ENCODE measurements around the gene HSPA4. TPM values are rescaled to one million over a fixed set of nuclear protein-coding genes. Genes with fewer than 3 reads are reported as not detected.

Gene HSPA4
- total and polyA plus RNA-seq, 2 experiments from 2014 or later = 340 to 343 TPM

DNA sequence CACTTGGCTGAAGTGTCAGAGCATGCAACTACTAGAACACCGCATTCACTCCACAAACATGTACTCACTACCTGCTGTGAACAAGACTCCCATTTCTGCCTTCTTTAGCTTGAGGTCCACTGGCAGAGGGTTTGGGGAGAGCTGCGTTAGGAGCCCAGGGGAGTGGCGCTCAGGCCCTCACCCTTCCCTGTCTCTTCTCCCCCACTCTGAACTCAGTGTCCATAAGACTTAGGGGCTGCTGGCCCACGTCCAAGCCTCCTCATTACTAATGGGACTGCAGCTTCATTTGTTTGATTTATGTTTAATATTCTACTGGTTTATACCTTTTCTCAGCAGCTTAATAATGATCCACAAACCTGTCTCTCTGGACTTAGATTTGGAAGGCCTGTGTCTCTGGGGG lies 70.9 kb downstream of the HSPA4 start:
- H3K36me3 Mint-ChIP-seq (ENCODE audit: low read depth) = no peaks in the 10 kb centered on the region
- H3K9me3 Mint-ChIP-seq = no peaks in the 10 kb centered on the region; the same call in 2 of the 3 replicates
- Histone ChIP-seq H3K4me2 (no peak overlapping the region), H3K27ac (ENCODE audit: low read depth) (no peak overlapping the region), H3K4me3 (no peak overlapping the region), H3F3A (replicated peaks; ENCODE audit: low read depth) (no peaks in the 10 kb centered on the region), H3K79me2 (replicated peaks; ENCODE audit: insufficient read depth) (no peaks in the 10 kb centered on the region), H3K9me2 (ENCODE audit: insufficient read depth) (no peaks in the 10 kb centered on the region), H2AFZ (peak overlapping the region; percentile 47; the same call in 1 of the 2 replicates), H3K27me3 (ENCODE audit: insufficient read depth) (no peaks in the 10 kb centered on the region), H3K36me3 (ENCODE audit: insufficient read depth) (no peaks in the 10 kb centered on the region), H4K20me1 (replicated peaks; ENCODE audit: insufficient read depth) (no peaks in the 10 kb centered on the region), H3K4me1 (ENCODE audit: insufficient read depth) (no peaks in the 10 kb centered on the region)
- DNase-seq (ENCODE audit: low spot score) (no peak), ATAC-seq (no peak)
- H3K27me3 Mint-ChIP-seq (ENCODE audit: insufficient read depth, low read depth, poor library complexity) = no peaks in the 10 kb centered on the region
- TF ChIP-seq CREB1 (CRISPR knock-in tag; IDR thresholded peaks at IDR 0.05; ENCODE audit: low read depth) = no peak
- no peak for TF ChIP-seq NANOG (IDR thresholded peaks at IDR 0.05; ENCODE audit: borderline replicate concordance)
- TF ChIP-seq POLR2AphosphoS5 (IDR thresholded peaks at IDR 0.05; ENCODE audit: low read depth) = no peak
- no peak for TF ChIP-seq EZH2phosphoT487 (IDR thresholded peaks at IDR 0.05; ENCODE audit: unreplicated experiment)
- TF ChIP-seq, protein P1, sequence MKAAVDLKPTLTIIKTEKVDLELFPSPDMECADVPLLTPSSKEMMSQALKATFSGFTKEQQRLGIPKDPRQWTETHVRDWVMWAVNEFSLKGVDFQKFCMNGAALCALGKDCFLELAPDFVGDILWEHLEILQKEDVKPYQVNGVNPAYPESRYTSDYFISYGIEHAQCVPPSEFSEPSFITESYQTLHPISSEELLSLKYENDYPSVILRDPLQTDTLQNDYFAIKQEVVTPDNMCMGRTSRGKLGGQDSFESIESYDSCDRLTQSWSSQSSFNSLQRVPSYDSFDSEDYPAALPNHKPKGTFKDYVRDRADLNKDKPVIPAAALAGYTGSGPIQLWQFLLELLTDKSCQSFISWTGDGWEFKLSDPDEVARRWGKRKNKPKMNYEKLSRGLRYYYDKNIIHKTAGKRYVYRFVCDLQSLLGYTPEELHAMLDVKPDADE (IDR thresholded peaks at IDR 0.05) = no peak
- no peak overlapping the region for H3K27ac Mint-ChIP-seq
- H3K4me1 Mint-ChIP-seq = no peaks in the 10 kb centered on the region
- H3K4me3 Mint-ChIP-seq = no peak overlapping the region

DNA sequence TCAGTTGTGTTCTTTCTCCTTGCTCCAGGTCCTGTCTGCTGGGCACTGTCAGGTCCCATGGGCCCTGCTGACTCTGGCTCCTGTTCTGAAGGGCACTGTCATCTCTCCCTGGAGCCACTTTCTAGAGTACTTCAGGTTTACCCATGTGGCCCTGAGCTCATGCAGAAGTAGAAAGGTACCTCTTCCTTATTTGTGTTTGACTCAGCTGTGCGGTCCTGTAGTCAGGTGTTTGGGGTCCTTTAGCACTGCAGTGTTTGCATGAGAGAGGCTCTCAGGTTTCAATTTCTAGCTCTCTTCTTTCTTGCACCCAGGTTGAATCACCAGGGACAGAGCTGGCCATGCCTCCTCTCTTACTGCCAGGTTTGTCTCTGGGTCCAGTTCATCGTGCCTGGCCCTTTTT lies 71.5 kb downstream of the HSPA4 start:
- Histone ChIP-seq H2AFZ (no peak overlapping the region), H3K4me1 (ENCODE audit: insufficient read depth) (no peaks in the 10 kb centered on the region), H3K79me2 (replicated peaks; ENCODE audit: insufficient read depth) (no peaks in the 10 kb centered on the region), H3K4me3 (no peak overlapping the region), H3K36me3 (ENCODE audit: insufficient read depth) (no peaks in the 10 kb centered on the region), H4K20me1 (replicated peaks; ENCODE audit: insufficient read depth) (no peaks in the 10 kb centered on the region), H3K4me2 (no peak overlapping the region), H3K27me3 (ENCODE audit: insufficient read depth) (no peaks in the 10 kb centered on the region), H3K9me2 (ENCODE audit: insufficient read depth) (no peaks in the 10 kb centered on the region), H3F3A (replicated peaks; ENCODE audit: low read depth) (no peaks in the 10 kb centered on the region), H3K27ac (ENCODE audit: low read depth) (no peak overlapping the region)
- H3K27ac Mint-ChIP-seq = no peak overlapping the region
- ATAC-seq = no peak
- H3K4me3 Mint-ChIP-seq = no peak overlapping the region
- H3K27me3 Mint-ChIP-seq (ENCODE audit: insufficient read depth, low read depth, poor library complexity) = no peaks in the 10 kb centered on the region
- no peaks in the 10 kb centered on the region for H3K4me1 Mint-ChIP-seq
- DNase-seq (ENCODE audit: low spot score) = no peak
- H3K36me3 Mint-ChIP-seq (ENCODE audit: low read depth) = no peaks in the 10 kb centered on the region
- no peaks in the 10 kb centered on the region; the same call in 2 of the 3 replicates for H3K9me3 Mint-ChIP-seq
- TF ChIP-seq, protein P1 (IDR thresholded peaks at IDR 0.05) = no peak
- TF ChIP-seq CREB1 (CRISPR knock-in tag; IDR thresholded peaks at IDR 0.05; ENCODE audit: low read depth) = no peak
- TF ChIP-seq, protein P2, sequence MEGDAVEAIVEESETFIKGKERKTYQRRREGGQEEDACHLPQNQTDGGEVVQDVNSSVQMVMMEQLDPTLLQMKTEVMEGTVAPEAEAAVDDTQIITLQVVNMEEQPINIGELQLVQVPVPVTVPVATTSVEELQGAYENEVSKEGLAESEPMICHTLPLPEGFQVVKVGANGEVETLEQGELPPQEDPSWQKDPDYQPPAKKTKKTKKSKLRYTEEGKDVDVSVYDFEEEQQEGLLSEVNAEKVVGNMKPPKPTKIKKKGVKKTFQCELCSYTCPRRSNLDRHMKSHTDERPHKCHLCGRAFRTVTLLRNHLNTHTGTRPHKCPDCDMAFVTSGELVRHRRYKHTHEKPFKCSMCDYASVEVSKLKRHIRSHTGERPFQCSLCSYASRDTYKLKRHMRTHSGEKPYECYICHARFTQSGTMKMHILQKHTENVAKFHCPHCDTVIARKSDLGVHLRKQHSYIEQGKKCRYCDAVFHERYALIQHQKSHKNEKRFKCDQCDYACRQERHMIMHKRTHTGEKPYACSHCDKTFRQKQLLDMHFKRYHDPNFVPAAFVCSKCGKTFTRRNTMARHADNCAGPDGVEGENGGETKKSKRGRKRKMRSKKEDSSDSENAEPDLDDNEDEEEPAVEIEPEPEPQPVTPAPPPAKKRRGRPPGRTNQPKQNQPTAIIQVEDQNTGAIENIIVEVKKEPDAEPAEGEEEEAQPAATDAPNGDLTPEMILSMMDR (conservative IDR thresholded peaks at IDR 0.05; ENCODE audit: low read depth in 2 of 2) = no peak
- TF ChIP-seq STAT1 (IDR thresholded peaks at IDR 0.05; ENCODE audit: unreplicated experiment) = no peak
- TF ChIP-seq, protein P3, sequence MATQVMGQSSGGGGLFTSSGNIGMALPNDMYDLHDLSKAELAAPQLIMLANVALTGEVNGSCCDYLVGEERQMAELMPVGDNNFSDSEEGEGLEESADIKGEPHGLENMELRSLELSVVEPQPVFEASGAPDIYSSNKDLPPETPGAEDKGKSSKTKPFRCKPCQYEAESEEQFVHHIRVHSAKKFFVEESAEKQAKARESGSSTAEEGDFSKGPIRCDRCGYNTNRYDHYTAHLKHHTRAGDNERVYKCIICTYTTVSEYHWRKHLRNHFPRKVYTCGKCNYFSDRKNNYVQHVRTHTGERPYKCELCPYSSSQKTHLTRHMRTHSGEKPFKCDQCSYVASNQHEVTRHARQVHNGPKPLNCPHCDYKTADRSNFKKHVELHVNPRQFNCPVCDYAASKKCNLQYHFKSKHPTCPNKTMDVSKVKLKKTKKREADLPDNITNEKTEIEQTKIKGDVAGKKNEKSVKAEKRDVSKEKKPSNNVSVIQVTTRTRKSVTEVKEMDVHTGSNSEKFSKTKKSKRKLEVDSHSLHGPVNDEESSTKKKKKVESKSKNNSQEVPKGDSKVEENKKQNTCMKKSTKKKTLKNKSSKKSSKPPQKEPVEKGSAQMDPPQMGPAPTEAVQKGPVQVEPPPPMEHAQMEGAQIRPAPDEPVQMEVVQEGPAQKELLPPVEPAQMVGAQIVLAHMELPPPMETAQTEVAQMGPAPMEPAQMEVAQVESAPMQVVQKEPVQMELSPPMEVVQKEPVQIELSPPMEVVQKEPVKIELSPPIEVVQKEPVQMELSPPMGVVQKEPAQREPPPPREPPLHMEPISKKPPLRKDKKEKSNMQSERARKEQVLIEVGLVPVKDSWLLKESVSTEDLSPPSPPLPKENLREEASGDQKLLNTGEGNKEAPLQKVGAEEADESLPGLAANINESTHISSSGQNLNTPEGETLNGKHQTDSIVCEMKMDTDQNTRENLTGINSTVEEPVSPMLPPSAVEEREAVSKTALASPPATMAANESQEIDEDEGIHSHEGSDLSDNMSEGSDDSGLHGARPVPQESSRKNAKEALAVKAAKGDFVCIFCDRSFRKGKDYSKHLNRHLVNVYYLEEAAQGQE (IDR thresholded peaks at IDR 0.05; ENCODE audit: unreplicated experiment) = no peak
- TF ChIP-seq JUNB (IDR thresholded peaks at IDR 0.05; ENCODE audit: unreplicated experiment) = no peak
- TF ChIP-seq EZH2phosphoT487 (IDR thresholded peaks at IDR 0.05; ENCODE audit: unreplicated experiment) = no peak
- TF ChIP-seq EZH2 (IDR thresholded peaks at IDR 0.05; ENCODE audit: low read depth, unreplicated experiment) = no peak
- no peak for TF ChIP-seq ZNF114 (CRISPR knock-in tag; IDR thresholded peaks at IDR 0.05)
